ENCODE data around the gene KCNQ1OT1. TPM values are rescaled to one million over a fixed set of nuclear protein-coding genes. Genes with fewer than 3 reads are reported as not detected.
A peak's percentile ranks its signal among the peaks of the same experiment; 100 is the strongest.

KCNQ1OT1 gene
- total RNA-seq, 2 donors from 2014 or later, result 5.2 to 6.9 TPM

DNA sequence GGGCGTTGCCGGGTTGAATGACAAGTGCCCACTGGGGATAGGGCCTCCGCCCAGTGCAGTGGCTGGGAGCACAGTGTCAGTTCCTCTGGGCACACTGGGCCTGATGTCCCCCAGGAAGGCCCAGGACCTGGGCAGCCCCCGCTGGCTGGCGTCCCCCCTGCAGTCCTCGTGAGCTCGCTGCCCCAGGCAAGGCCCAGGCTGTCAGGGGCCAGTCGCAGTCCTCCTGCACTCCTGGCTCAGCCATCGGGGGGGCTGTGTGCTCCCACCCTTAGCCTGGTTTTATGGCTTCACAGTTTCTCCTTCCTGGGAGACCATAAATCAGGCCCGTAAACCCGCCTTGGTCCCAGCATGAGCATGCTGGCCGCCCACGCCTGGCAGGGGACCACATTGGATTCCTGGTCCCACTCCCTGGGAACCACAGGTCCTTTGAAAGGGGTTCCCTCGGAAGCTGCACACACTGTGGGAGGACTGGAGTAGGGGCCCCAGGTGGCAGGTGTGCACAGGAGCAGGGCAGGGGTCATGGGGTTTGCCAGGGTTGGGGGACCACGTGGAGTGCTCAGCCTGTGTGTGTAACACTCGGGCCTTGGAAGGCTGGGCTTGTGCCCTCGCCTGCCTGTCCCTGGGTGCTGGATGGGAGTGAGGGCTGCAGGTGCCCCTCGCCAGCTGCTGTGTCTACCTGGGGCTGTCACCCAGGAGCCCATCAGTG, 113.6 kb downstream of the KCNQ1OT1 start:
- TF ChIP-seq CTCF (conservative IDR thresholded peaks at IDR 0.05), result no peak
- H3K27me3 Mint-ChIP-seq (ENCODE audit: insufficient read depth), result peaks cover 71% of the 10 kb centered on the region
- H3K4me3 ChIP-seq (ENCODE audit: low read length), result no peak overlapping the region
- H3K27me3 ChIP-seq (ENCODE audit: control insufficient read depth, insufficient read depth, low read length, poor library complexity, severe bottlenecking), result peaks cover 31% of the 10 kb centered on the region
- no peaks in the 10 kb centered on the region for H3K36me3 ChIP-seq (ENCODE audit: control insufficient read depth, insufficient read depth, low read length)
- no peaks in the 10 kb centered on the region for H3K4me1 Mint-ChIP-seq
- H3K9me3 Mint-ChIP-seq, result no peaks in the 10 kb centered on the region
- H3K4me1 ChIP-seq (ENCODE audit: control insufficient read depth, insufficient read depth, low read length), result no peaks in the 10 kb centered on the region
- H3K4me3 Mint-ChIP-seq, result no peak overlapping the region
- H3K9ac ChIP-seq (ENCODE audit: extremely low read depth, low read length, poor library complexity, severe bottlenecking), result no peak overlapping the region
- H3K36me3 Mint-ChIP-seq (ENCODE audit: low read depth), result no peaks in the 10 kb centered on the region
- no peak overlapping the region for H3K27ac Mint-ChIP-seq
- no peak overlapping the region for H3K27ac ChIP-seq (ENCODE audit: low read depth, low read length)
- peak; percentile 37 for DNase-seq
- 81 to 91% methylated on average over 7 to 18 of the region's 18 CpGs for WGBS, 2 experiments (ENCODE audit: insufficient coverage in 1 of 2, insufficient read length in 1 of 2)
- no peaks in the 10 kb centered on the region for H3K9me3 ChIP-seq (ENCODE audit: control insufficient read depth, low read length)

GRCh38 chr11:2585566-2586086, 114.2 kb downstream of the KCNQ1OT1 start:
- 90 to 95% methylated on average over 2 to 6 of the region's 6 CpGs for whole genome bisulfite sequencing, 2 experiments (ENCODE audit: insufficient coverage in 1 of 2, insufficient read length in 1 of 2)
- Mint-ChIP-seq H3K4me3 (no peak overlapping the region), H3K36me3 (ENCODE audit: low read depth) (no peaks in the 10 kb centered on the region), H3K9me3 (no peaks in the 10 kb centered on the region), H3K27me3 (ENCODE audit: insufficient read depth) (peaks cover 68% of the 10 kb centered on the region), H3K27ac (no peak overlapping the region), H3K4me1 (no peaks in the 10 kb centered on the region)
- H3K4me1 ChIP-seq (ENCODE audit: control insufficient read depth, insufficient read depth, low read length), result no peaks in the 10 kb centered on the region
- TF ChIP-seq CTCF (conservative IDR thresholded peaks at IDR 0.05), result no peak
- no peak overlapping the region for H3K4me3 ChIP-seq (ENCODE audit: low read length)
- peaks cover 24% of the 10 kb centered on the region for H3K27me3 ChIP-seq (ENCODE audit: control insufficient read depth, insufficient read depth, low read length, poor library complexity, severe bottlenecking)
- DNase-seq, result no peak
- H3K27ac ChIP-seq (ENCODE audit: low read depth, low read length), result no peak overlapping the region
- no peak overlapping the region for H3K9ac ChIP-seq (ENCODE audit: extremely low read depth, low read length, poor library complexity, severe bottlenecking)
- H3K36me3 ChIP-seq (ENCODE audit: control insufficient read depth, insufficient read depth, low read length), result no peaks in the 10 kb centered on the region
- no peaks in the 10 kb centered on the region for H3K9me3 ChIP-seq (ENCODE audit: control insufficient read depth, low read length)

- Histone ChIP-seq H3K9me3 (ENCODE audit: control insufficient read depth, low read length) (no peaks in the 10 kb centered on the region), H3K9ac (ENCODE audit: extremely low read depth, low read length, poor library complexity, severe bottlenecking) (no peak overlapping the region), H3K36me3 (ENCODE audit: control insufficient read depth, insufficient read depth, low read length) (no peaks in the 10 kb centered on the region), H3K27me3 (ENCODE audit: control insufficient read depth, insufficient read depth, low read length, poor library complexity, severe bottlenecking) (peaks cover 20% of the 10 kb centered on the region), H3K4me3 (ENCODE audit: low read length) (no peak overlapping the region), H3K27ac (ENCODE audit: low read depth, low read length) (no peak overlapping the region), H3K4me1 (ENCODE audit: control insufficient read depth, insufficient read depth, low read length) (no peaks in the 10 kb centered on the region)
- no peak overlapping the region for H3K27ac Mint-ChIP-seq
- H3K9me3 Mint-ChIP-seq, result no peaks in the 10 kb centered on the region
- peaks cover 65% of the 10 kb centered on the region for H3K27me3 Mint-ChIP-seq (ENCODE audit: insufficient read depth)
- no peak overlapping the region for H3K4me3 Mint-ChIP-seq
- peak; percentile 32 for DNase-seq
- WGBS, 2 experiments (ENCODE audit: insufficient coverage in 1 of 2, insufficient read length in 1 of 2), result 90 to 96% methylated on average over 12 to 18 of the region's 18 CpGs
- H3K36me3 Mint-ChIP-seq (ENCODE audit: low read depth), result no peaks in the 10 kb centered on the region
- no peak for TF ChIP-seq CTCF (conservative IDR thresholded peaks at IDR 0.05)
- H3K4me1 Mint-ChIP-seq, result no peaks in the 10 kb centered on the region
Observed at GRCh38 chr11:2584812-2585565, 114.8 kb downstream of the KCNQ1OT1 start.

Data from endodermal cell (in vitro differentiated cells).